ENCODE measurements around the gene UBE2J2. TPM values are rescaled to one million over a fixed set of nuclear protein-coding genes. Genes with fewer than 3 reads are reported as not detected.

The UBE2J2 gene
- total and polyA plus RNA-seq, 2 of the 13 experiments (the other 11 are each of a cell fraction or from before 2014, with no cell fraction given): 25.4 to 29.4 TPM

- TF ChIP-seq HNRNPL (IDR thresholded peaks at IDR 0.05; ENCODE audit: low read depth, low read length): 0 out of 2 replicates have a peak, but pooled peaks have one; percentile 63
- peak; percentile 90 for TF ChIP-seq HNRNPK (IDR thresholded peaks at IDR 0.05; ENCODE audit: low read depth, low read length, poor library complexity, severe bottlenecking)
- no peak for TF ChIP-seq KDM4B (CRISPR knock-in tag; IDR thresholded peaks at IDR 0.05)
- TF ChIP-seq ZMYM2 (CRISPR knock-in tag; IDR thresholded peaks at IDR 0.05): peak; percentile 40; the same call in 1 of the 2 replicates
- TF ChIP-seq PHF5A (CRISPR knock-in tag; IDR thresholded peaks at IDR 0.05; ENCODE audit: low read depth, unreplicated experiment): no peak
- TF ChIP-seq PCBP1 (IDR thresholded peaks at IDR 0.05; ENCODE audit: borderline replicate concordance, low read depth, low read length): peak; percentile 96
- peak; percentile 17 for TF ChIP-seq HNRNPLL (IDR thresholded peaks at IDR 0.05; ENCODE audit: low read depth, low read length, poor library complexity, severe bottlenecking)
- TF ChIP-seq PAWR (CRISPR knock-in tag; IDR thresholded peaks at IDR 0.05; ENCODE audit: borderline replicate concordance): no peak
- no peak for TF ChIP-seq ZNF275 (CRISPR knock-in tag; IDR thresholded peaks at IDR 0.05; ENCODE audit: borderline replicate concordance)
- TF ChIP-seq PRDM10 (CRISPR knock-in tag; IDR thresholded peaks at IDR 0.05; ENCODE audit: low read depth): no peak
- TF ChIP-seq NFAT5 (CRISPR knock-in tag; IDR thresholded peaks at IDR 0.05): no peak
- TF ChIP-seq ZNF263 (CRISPR knock-in tag; IDR thresholded peaks at IDR 0.05): peak; percentile 88
- no peak for TF ChIP-seq PHF21A (CRISPR knock-in tag; IDR thresholded peaks at IDR 0.05)
Observed at GRCh38 chr1:1244192-1244811, 29.4 kb downstream of the UBE2J2 start (continued).

All from HepG2 (cell line).